Measurements from ENCODE around the gene KRTAP19-7. TPM values are rescaled to one million over a fixed set of nuclear protein-coding genes. Genes with fewer than 3 reads are reported as not detected.

KRTAP19-7 gene, protein sequence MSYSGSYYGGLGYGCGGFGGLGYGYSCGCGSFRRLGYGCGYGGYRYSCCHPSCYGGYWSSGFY
- not detected for total RNA-seq

DNA sequence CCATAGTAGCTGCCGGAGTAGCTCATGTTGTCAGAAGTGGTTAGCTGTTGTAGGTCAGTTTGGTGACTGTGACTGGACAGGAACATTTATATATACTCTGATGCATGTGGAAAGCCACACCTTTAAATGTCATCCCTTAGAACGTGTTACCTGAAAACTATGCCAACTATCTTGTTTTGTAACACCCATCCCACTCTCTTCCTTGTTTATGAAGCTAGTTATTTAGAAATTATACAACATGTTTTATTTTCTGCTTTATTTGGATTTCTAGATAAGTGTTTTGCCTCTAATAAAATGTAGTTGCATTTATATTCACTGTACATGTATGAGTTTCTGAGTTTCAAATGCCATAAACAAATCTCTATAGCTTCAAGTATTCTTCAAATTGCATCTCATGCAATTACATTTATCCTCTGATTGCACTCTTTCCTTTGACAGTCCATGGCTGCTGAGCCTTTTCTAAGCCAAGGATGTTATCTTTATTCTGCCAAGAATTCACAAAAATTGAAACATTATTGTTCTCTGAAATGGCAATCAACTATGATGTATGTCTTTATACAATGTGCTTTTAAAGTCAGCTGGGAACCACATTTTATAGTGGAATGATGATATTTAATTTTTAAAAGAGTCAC, at the start of gene KRTAP19-7:
Gene KRTAP19-7, minus strand, starts transcription at position 51 of the 632 bp plus-strand sequence. Its CDS starts 25 bp downstream, at position 26.
- DNase-seq (ENCODE audit: low spot score in 2 of 2) (no peak), ATAC-seq (no peak)
- Mint-ChIP-seq H3K9me3 (peaks cover 0 to 4% of the 10 kb centered on the region in 2 donors), H3K36me3 (no peaks in the 10 kb centered on the region), H3K27ac (no peak within 1 kb of the TSS)

DNA sequence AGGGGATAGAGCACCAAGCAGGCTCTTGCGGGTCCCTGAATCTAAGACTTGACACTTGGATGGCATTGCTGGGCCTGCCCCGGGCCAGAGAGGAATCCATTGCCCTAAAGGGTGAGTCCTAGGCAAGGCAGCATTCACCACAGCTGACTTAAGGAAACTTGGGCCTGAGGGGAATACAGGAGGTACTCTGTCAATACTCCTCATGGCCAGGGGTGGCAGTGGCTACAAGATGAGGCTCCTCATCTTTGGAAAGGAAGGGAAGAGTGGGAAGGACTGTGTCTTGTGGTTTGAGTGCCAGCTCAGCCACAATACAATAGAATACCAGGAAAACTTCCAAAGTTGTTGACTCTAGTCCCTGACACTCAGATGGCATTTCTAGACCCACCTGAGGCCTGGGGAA, 44.9 kb upstream of the KRTAP19-7 start:
- no peak for ATAC-seq
- Mint-ChIP-seq H3K27ac (no peak overlapping the region), H3K9me3 (peaks cover 8 to 17% of the 10 kb centered on the region in 2 donors), H3K36me3 (peaks cover 0 to 7% of the 10 kb centered on the region in 2 donors)
- DNase-seq (ENCODE audit: low spot score in 2 of 2), result no peak

DNA sequence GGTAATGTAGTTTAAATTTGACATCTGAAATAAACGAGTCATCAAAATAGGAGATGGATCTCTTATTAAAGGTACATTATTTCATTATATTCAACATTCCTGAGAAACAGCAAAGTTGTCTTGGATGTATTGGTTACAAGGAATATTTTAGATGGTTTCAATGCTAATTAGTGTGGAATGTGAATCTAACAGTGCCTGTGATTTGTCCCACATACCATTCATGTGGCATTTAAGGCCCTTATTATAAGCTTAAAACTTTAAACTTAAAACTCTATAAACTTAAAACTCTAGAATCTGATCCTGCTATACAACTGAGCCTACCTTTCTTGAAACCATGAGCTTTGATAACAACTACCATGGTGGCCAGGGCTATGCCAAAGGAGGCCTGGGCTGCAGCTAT, 39.7 kb upstream of the KRTAP19-7 start, which contains the start of gene KRTAP22-1:
Gene KRTAP22-1, plus strand, starts transcription at position 301 of the 400 bp plus-strand sequence.
- Mint-ChIP-seq H3K36me3 (peaks cover 0 to 7% of the 10 kb centered on the region in 2 donors), H3K9me3 (peaks cover 8 to 9% of the 10 kb centered on the region in 2 donors), H3K27ac (no peak within 1 kb of the TSS)
- ATAC-seq (no peak), DNase-seq (ENCODE audit: low spot score in 2 of 2) (no peak)

DNA sequence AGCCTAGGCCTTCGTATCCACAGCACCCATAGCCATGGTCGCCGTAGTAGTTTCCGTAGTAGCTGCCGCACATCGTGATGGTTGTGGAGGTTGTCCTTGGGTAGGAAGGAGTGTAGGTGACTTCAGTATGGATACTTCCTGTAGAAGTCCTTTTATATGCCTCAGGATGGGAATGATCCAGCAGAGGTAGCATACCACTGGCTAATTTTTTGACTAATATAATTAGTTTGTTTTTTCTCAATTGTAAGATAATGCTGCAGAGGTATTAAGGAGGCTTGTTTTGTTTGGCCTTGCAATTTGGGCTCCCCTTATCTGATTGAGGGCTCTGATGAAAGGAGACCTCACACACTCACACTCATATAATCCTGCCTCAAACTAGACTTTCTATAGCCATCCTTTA, 37.7 kb upstream of the KRTAP19-7 start, which contains the start of gene KRTAP6-2:
Gene KRTAP6-2, minus strand, starts transcription at position 101 of the 400 bp plus-strand sequence. Its CDS starts 28 bp downstream, at position 73.
- ATAC-seq (no peak), DNase-seq (ENCODE audit: low spot score in 2 of 2) (no peak)
- Mint-ChIP-seq H3K27ac (no peak within 1 kb of the TSS), H3K36me3 (peaks cover 0 to 7% of the 10 kb centered on the region in 2 donors), H3K9me3 (peaks cover 8 to 9% of the 10 kb centered on the region in 2 donors)

DNA sequence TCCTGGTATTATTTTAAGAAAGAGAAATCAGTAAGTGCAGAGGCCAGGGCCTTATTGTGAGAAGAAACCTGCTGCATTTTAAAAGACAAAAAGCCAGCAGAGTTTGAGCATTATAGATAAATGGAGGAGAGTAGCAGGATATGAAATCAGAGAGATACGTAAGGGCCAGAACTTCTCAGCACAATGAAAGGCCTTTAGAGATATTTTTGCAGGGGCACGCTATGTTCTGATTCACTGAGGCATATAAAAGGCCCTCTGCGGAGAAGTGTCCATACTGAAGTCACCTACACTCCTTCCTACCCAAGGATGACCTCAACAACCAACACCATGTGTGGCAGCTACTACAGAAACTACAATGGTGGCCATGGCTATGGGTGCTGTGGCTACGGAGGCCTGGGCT, 31.0 kb upstream of the KRTAP19-7 start, which contains the start of gene KRTAP6-3:
Gene KRTAP6-3, plus strand, starts transcription at position 301 of the 400 bp plus-strand sequence. Its CDS starts 6 bp downstream, at position 307.
- ATAC-seq (no peak), DNase-seq (ENCODE audit: low spot score in 2 of 2) (no peak)
- H3K27ac Mint-ChIP-seq, result no peak within 1 kb of the TSS
- H3K9me3 Mint-ChIP-seq, result peaks cover 0 to 4% of the 10 kb centered on the region in 2 donors
- no peaks in the 10 kb centered on the region for H3K36me3 Mint-ChIP-seq

DNA sequence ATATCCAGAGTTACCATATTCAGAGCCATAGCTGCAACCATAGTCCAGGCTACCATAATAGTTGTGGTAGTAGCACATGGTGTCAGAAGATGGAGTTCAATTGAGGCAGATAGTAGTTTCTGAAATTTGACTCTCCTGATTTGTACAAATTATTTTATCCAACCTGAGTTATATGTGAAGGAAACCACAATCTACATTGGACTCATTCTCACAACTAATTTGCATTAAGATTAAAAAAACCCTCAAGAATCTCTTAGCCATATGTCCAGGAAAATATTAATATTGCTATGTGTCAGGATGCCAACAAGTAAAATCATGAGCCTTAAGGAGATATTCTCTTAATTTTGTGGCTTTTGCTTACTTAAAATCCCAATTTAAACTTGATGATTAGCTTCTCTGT, 29.2 kb upstream of the KRTAP19-7 start, which contains the start of gene KRTAP22-2:
Gene KRTAP22-2, minus strand, starts transcription at position 101 of the 400 bp plus-strand sequence.
- ATAC-seq, result no peak
- H3K9me3 Mint-ChIP-seq, result no peaks in the 10 kb centered on the region
- no peaks in the 10 kb centered on the region for H3K36me3 Mint-ChIP-seq
- DNase-seq (ENCODE audit: low spot score in 2 of 2), result no peak
- H3K27ac Mint-ChIP-seq, result no peak within 1 kb of the TSS

DNA sequence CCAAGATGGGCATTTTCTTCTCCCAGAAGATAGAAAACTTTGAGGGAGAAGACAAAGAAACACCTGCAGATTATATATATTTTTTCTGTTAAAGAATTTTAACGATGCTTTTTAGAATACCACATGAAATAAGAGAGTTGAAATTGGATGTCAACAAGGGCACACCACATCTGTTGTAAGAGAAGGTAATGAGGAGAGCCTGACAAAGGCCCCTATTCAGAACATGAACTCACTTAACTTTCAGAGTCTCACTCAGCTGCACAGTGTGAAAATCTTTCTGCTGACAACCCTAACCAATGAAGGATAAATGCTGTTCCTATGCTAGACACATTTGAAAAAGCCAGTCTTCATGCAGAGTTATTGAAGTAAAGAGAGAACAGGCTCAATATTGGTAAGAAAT, 21.8 kb upstream of the KRTAP19-7 start:
- Mint-ChIP-seq H3K27ac (no peak overlapping the region), H3K9me3 (peaks cover 0 to 4% of the 10 kb centered on the region in 2 donors), H3K36me3 (no peaks in the 10 kb centered on the region)
- no peak for DNase-seq (ENCODE audit: low spot score in 2 of 2)
- no peak for ATAC-seq

DNA sequence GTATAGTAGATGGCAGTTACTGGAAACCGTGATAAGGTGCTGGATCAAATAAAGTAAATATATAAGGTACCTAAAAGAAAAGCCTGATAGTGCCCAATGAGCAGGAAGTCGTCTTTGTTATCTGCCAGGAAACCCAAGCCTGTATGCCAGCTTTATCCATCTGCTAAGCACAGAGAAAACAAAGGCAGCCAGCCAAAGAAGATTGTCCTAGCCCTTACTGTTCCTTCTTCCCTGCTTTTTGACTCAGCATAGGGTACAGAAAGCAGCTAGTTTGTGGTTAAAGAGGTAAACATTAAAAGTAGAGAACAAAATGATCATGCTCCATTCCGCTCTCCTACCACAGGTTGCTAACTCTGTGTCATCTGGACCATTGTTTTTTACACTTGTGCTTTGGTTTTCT, 19.0 kb upstream of the KRTAP19-7 start:
- Mint-ChIP-seq H3K36me3 (no peaks in the 10 kb centered on the region), H3K9me3 (peaks cover 0 to 4% of the 10 kb centered on the region in 2 donors), H3K27ac (no peak overlapping the region)
- DNase-seq (ENCODE audit: low spot score in 2 of 2), result no peak
- ATAC-seq, result no peak

DNA sequence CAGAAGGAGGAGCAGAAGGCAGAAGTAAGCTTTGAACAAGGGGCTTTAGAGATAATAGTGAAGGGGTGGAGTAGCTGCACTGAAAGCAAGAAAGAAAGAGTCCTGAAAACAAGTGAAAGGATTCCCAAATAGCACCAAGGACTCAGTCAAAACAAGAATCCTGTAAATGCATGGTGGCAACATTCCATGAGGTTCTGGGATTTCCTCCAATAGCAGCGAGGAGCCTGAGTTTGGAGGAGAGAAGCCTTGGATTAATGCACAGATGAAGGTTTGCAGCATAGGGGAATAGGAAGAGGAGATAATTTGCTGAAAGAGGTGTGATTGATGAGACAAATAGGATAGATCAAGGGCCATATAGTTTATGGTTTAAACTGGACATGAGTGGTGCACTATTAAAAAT, 18.2 kb upstream of the KRTAP19-7 start:
- DNase-seq (ENCODE audit: low spot score in 2 of 2) (no peak), ATAC-seq (no peak)
- Mint-ChIP-seq H3K9me3 (peaks cover 0 to 2% of the 10 kb centered on the region in 2 donors), H3K27ac (no peak overlapping the region), H3K36me3 (no peaks in the 10 kb centered on the region)

DNA sequence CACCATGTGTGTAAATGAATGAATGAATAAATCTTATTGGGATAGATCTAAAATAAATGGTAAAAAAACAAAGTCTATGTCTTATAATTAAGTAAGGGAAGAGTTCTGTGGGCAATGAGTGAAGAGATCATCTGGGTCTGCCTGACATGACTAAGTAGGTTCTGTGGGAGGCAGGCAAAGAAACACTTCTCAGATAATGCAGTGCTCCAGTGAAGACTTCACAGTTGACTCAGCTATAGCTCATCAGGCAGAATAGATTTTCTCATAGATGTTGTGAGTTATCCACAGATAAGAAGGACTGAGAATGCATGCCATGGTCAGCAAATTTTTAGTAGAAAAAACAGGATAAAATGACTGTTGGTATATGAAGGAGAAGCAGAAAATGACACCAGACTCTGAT, 16.7 kb upstream of the KRTAP19-7 start:
- Mint-ChIP-seq H3K27ac (no peak overlapping the region), H3K9me3 (peaks cover 0 to 4% of the 10 kb centered on the region in 2 donors), H3K36me3 (no peaks in the 10 kb centered on the region)
- DNase-seq (ENCODE audit: low spot score in 2 of 2), result no peak
- ATAC-seq, result no peak

DNA sequence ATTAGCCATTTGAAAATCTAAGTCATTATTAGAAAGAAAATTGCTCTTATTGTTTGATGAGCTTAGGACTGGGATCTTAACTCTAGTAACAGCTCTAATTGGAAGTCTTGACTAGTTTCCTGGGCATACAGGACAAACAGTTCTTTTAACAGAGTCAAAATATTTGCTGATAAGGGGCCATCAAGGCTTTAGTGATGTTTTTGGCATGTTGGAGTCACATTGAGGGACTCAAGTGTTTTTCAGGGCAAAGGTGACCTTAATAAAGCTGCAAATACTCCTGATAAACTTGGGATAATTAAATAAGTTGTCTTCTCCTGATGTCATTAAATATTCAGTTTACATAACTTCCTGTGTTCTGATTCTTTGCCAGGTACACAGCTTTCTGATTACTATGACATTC, 6.5 kb upstream of the KRTAP19-7 start:
- Mint-ChIP-seq H3K9me3 (peaks cover 4 to 9% of the 10 kb centered on the region in 2 donors), H3K27ac (no peak overlapping the region), H3K36me3 (no peaks in the 10 kb centered on the region)
- no peak for DNase-seq (ENCODE audit: low spot score in 2 of 2)
- no peak for ATAC-seq

DNA sequence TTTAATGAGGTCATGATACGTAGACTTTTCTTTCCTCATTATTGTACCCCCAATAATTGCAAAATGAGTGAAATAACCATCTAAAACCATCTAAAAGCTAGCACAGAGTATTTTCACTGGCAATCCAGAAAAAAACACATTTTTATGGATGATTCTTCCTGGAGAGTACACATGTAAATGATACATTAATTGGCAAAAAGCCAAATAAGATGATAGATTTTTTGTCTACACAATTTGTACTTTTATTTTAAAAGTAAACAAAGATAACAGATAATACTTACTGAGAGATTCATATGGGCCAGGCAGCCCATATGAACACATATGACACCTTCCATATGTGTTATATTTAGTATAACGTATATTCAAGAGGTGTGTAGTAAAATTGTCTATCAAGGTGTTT, 2.5 kb upstream of the KRTAP19-7 start:
- DNase-seq (ENCODE audit: low spot score in 2 of 2), result no peak

DNA sequence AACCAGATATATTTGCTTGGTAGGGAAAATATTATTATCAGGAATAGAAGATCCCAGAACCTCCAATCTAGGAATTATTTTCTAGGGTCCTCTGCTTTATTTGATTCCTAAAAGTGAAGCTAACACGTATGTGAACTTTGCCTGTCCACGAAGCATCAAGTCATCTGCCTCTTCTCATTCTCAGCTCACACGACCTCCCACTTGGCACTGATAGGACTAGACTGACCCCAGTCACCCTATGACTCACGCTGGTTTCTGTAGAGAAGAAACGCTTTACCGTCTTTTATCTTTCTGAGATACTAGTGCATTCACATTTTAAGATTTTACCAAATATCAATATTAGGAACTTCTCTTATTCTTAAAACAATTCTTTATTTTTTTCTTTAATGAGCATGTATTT, 2.0 kb upstream of the KRTAP19-7 start:
- Mint-ChIP-seq H3K27ac (no peak overlapping the region), H3K9me3 (peaks cover 0 to 4% of the 10 kb centered on the region in 2 donors), H3K36me3 (no peaks in the 10 kb centered on the region)
- ATAC-seq (no peak), DNase-seq (ENCODE audit: low spot score in 2 of 2) (no peak)

More for the DNA sequence above, 2.5 kb upstream of the KRTAP19-7 start:
- H3K9me3 Mint-ChIP-seq, result peaks cover 0 to 4% of the 10 kb centered on the region in 2 donors
- no peak overlapping the region for H3K27ac Mint-ChIP-seq
- no peak for ATAC-seq
- no peaks in the 10 kb centered on the region for H3K36me3 Mint-ChIP-seq

DNA sequence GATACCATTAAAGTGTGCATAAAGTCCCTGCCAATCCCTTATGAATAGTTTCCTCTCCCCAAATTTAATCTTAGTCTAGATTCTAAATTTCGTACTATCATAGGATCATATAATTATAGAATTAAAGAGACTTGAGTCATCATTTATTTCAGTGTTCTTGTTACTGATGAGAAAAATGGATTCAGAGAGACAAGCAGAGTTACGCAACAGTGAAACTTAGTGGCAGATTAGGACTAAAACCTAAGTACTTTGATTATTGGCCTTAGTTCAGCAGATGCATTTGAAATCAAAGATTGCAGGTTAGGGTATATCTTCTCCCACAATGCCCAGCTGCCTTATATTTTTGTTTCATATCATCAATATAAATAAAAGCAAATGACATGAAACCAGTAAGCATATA, 843 bp upstream of the KRTAP19-7 start:
- H3K9me3 Mint-ChIP-seq, result peaks cover 0 to 4% of the 10 kb centered on the region in 2 donors
- no peak for ATAC-seq

DNA sequence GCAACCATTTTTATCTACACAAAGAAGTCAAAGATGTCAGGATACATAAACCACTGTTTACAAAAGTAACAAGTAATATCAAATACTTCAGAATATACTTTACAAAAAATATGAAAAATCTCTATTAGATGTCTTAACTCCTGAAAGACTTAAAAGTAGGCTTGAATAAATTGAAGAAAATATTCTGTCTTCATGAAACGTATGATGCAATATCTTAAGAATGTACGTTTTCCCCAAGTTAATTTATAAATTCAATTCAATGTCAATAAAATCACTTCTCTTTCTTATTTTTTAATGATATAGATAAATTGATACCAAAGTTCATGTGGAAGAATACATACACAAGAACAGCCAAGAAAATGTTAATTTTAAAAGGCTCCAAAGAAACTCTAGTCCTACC, 6.0 kb downstream of the KRTAP19-7 start:
- no peak for ATAC-seq
- DNase-seq (ENCODE audit: low spot score in 2 of 2), result no peak
- H3K9me3 Mint-ChIP-seq, result peaks cover 3 to 17% of the 10 kb centered on the region in 2 donors
- H3K36me3 Mint-ChIP-seq, result no peaks in the 10 kb centered on the region
- no peak overlapping the region for H3K27ac Mint-ChIP-seq

More for the DNA sequence above, 843 bp upstream of the KRTAP19-7 start:
- no peaks in the 10 kb centered on the region for H3K36me3 Mint-ChIP-seq
- DNase-seq (ENCODE audit: low spot score in 2 of 2), result no peak
- H3K27ac Mint-ChIP-seq, result no peak overlapping the region

DNA sequence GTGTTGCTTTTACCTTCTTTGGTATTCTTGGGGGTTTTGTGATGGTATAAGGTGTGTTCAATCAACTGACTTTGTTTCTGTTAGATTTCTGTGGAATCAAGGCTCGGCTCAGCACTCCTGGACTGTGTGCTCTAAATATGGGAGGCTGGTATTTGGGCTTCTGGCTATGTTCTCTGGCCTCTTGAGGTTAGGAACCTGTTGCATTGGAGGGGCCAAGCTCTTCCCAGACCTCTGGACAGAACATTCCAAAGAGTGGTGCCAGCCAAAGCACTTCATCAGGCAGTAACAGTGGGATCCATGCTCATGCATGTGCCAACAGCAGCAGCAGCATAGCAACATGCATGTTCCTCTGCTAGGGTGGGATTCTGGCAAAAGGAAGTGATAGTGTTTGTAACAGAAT, 8.3 kb downstream of the KRTAP19-7 start:
- no peak overlapping the region for H3K27ac Mint-ChIP-seq
- ATAC-seq (no peak), DNase-seq (ENCODE audit: low spot score in 2 of 2) (no peak)
- H3K9me3 Mint-ChIP-seq, result peaks cover 5 to 21% of the 10 kb centered on the region in 2 donors
- H3K36me3 Mint-ChIP-seq, result no peaks in the 10 kb centered on the region

DNA sequence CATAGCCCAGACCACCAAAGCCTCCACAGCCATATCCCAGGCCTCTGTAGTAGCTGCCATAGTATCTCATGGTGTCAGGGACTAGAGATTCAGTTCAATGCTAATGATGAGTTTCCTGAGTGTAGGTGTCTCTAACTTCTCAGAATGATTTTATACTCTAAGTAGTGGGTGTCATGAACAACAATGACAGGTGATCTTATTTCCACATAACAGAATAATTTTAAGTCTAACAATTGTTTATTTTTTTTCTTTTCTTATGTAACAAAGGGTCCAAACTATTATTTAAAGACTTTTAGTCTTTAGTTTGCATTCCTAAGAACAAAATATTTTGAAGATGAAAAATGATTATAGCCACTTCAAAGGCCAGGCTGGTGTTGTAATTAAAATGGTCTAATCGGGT, 19.4 kb downstream of the KRTAP19-7 start, which contains the start of gene KRTAP19-6:
Gene KRTAP19-6, minus strand, starts transcription at position 101 of the 400 bp plus-strand sequence. Its CDS starts 31 bp downstream, at position 70.
- H3K27ac Mint-ChIP-seq, result no peak within 1 kb of the TSS
- H3K36me3 Mint-ChIP-seq, result no peaks in the 10 kb centered on the region
- DNase-seq (ENCODE audit: low spot score in 2 of 2), result no peak
- no peak for ATAC-seq
- H3K9me3 Mint-ChIP-seq, result peaks cover 4 to 15% of the 10 kb centered on the region in 2 donors
